HG03103 (cell line): ENCODE results near the gene C13orf46.
"Not testable (repeated sequence)": the region's sequence is repeated elsewhere in the genome, so short reads cannot be mapped to it uniquely, and the experiment has no call there.

Experiments used
- ATAC-seq: cut with Tn5 transposase; IDR thresholded peaks from one replicate; pipeline ENCODE4 v1.9.1; 2021; ENCODE audit warnings: low read depth; ENCODE audit not compliant: unreplicated experiment

The C13orf46 gene

GRCh38 chr13:113995051-113995601 is 21.2 kb upstream of the C13orf46 start:
- ATAC-seq: no peak

GRCh38 chr13:113992276-113993005 is 18.6 kb upstream of the C13orf46 start:
- no peak for ATAC-seq

GRCh38 chr13:113991676-113992179 is 17.9 kb upstream of the C13orf46 start:
- ATAC-seq: no peak

- ATAC-seq: no peak
Measured at GRCh38 chr13:113991191-113991669, 17.4 kb upstream of the C13orf46 start.

GRCh38 chr13:113990321-113990837 is 16.5 kb upstream of the C13orf46 start:
- no peak for ATAC-seq

GRCh38 chr13:113989585-113990300 is 15.9 kb upstream of the C13orf46 start:
- no peak for ATAC-seq

GRCh38 chr13:113988859-113989258 is 15.0 kb upstream of the C13orf46 start:
- not testable (repeated sequence) for ATAC-seq

GRCh38 chr13:113982296-113982661 is 8.4 kb upstream of the C13orf46 start:
- no peak for ATAC-seq

GRCh38 chr13:113981611-113982295 is 7.9 kb upstream of the C13orf46 start:
- no peak for ATAC-seq

- ATAC-seq: no peak
Measured at GRCh38 chr13:113981194-113981605, 7.3 kb upstream of the C13orf46 start.

GRCh38 chr13:113980489-113981064 is 6.7 kb upstream of the C13orf46 start:
- no peak for ATAC-seq

GRCh38 chr13:113979791-113980471 is 6.1 kb upstream of the C13orf46 start:
- ATAC-seq: no peak

- no peak for ATAC-seq
Measured at GRCh38 chr13:113978741-113979481, 5.0 kb upstream of the C13orf46 start.

GRCh38 chr13:113977976-113978375 is 4.1 kb upstream of the C13orf46 start:
- ATAC-seq: no peak

- ATAC-seq: no peak
Measured at GRCh38 chr13:113976711-113977684, 3.1 kb upstream of the C13orf46 start.

- no peak for ATAC-seq
Measured at GRCh38 chr13:113975416-113975815, 1.5 kb upstream of the C13orf46 start.

GRCh38 chr13:113974304-113975281 is 717 bp upstream of the C13orf46 start:
- no peak for ATAC-seq
